ENCODE measurements around the gene RADIL.

DNA sequence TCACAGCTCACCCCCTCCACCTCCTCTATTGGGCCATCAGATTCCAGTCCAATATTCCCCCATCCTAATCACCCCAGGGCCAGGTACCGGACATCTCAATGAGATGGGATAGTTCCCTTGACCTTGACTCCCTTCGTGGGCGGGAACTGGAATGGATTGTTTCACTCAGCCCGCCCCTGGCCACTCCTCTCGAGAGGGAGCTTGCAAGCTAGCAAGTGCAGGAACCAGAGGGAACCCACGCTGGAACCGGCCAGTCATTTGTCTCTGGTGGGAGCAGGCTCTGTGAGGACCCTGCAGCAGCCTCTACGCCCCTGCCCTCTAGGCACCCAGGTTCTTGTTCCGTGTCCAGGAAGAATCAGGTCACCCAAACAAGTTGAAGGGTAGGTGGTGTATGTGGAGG lies 11.0 kb upstream of the RADIL start:
- TF ChIP-seq TARDBP (IDR thresholded peaks at IDR 0.05) (no peak), SP1 (IDR thresholded peaks at IDR 0.05) (no peak), BHLHE40 (IDR thresholded peaks at IDR 0.05; ENCODE audit: borderline replicate concordance) (no peak), ELF4 (IDR thresholded peaks at IDR 0.05) (no peak), LEF1 (IDR thresholded peaks at IDR 0.05; ENCODE audit: borderline replicate concordance) (no peak), CTBP1 (IDR thresholded peaks at IDR 0.05; ENCODE audit: borderline replicate concordance) (no peak), ARNT (IDR thresholded peaks at IDR 0.05) (no peak), FOXM1 (IDR thresholded peaks at IDR 0.05; ENCODE audit: borderline replicate concordance) (no peak), FOXA1 (IDR thresholded peaks at IDR 0.05) (no peak), L3MBTL2 (conservative IDR thresholded peaks at IDR 0.05) (no peak), FOXK2 (IDR thresholded peaks at IDR 0.05) (no peak), SUZ12 (IDR thresholded peaks at IDR 0.05) (no peak), HDGF (IDR thresholded peaks at IDR 0.05; ENCODE audit: borderline replicate concordance) (no peak)
- TF ChIP-seq, protein P1, sequence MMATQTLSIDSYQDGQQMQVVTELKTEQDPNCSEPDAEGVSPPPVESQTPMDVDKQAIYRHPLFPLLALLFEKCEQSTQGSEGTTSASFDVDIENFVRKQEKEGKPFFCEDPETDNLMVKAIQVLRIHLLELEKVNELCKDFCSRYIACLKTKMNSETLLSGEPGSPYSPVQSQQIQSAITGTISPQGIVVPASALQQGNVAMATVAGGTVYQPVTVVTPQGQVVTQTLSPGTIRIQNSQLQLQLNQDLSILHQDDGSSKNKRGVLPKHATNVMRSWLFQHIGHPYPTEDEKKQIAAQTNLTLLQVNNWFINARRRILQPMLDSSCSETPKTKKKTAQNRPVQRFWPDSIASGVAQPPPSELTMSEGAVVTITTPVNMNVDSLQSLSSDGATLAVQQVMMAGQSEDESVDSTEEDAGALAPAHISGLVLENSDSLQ (IDR thresholded peaks at IDR 0.05), result no peak

All from HEK293T (cell line).